NCI-H82 treated with DMSO at 0.1 percent for 48 hours (cell line): ENCODE data around the gene TMPRSS3.

Source experiments
- DNase-seq: peaks from one replicate; lab custom pipeline; 2025; ENCODE audit not compliant: unreplicated experiment; lab: John Stamatoyannopoulos, UW

Gene TMPRSS3

GRCh38 chr21:42395905-42396651, at the start of gene TMPRSS3:
TMPRSS3 (minus strand) TSS chr21:42396052; CDS start chr21:42395417, 635 bp downstream.
- DNase-seq: no peak

- no peak for DNase-seq
These were observed 49.5 kb upstream of the TMPRSS3 start for GRCh38 chr21:42445311-42445710.

DNA sequence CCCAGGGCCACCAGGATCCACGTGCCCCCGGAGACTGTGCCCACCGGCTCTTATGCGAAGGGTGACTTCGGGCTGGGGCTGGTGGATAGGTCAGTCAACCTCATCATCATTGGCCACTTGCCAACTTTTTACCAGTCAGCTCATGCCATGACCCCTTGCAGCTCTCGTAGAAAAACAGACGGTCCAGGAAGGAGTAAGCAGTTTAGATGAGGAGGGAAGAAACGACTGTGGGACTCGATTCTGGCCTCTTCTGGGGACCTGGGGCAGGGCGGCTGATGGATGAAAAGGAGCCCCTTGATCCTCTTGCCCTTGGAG, 48.9 kb upstream of the TMPRSS3 start:
- DNase-seq: no peak

DNA sequence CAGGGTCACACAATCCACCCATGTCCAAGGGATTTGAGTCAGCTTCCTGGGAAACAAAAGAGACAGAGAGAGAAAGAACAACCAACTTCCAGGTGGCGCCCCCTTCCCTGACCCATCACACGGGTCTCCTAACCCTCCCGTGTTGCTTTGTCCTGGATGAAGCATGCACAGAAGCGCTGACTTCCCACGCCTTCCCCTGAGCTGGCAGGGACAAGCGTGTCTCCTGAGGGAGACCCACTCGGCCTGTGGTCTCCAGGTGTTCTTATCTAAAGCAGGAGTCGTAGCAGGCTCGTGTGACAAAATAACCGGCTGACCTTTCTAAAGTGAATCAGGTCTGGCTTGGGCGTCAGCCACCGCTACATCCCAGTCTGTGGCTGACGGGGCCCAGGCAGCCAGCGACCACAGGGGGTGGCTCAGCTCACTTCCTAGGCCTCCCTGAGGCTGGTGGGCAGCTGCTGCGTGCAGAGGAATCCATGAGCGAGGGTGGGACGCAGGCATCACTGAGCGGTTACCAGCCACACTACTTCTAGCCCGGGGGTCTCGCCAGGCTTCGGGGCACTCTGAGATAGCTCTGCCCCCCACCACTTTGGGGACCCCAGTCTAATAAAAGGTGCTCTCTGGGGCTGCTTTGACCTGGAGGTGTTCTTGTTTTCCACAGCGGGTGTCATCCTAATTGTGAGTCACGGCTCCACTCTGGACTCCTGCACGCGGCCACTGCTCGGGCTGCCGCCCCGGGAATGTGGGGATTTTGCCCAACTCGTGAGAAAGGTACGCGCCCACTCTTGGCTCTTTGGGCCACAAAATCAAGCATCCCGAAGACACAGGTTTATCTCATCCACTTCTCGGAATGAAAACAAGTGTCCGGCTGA, 48.3 kb upstream of the TMPRSS3 start:
- no peak for DNase-seq

DNA sequence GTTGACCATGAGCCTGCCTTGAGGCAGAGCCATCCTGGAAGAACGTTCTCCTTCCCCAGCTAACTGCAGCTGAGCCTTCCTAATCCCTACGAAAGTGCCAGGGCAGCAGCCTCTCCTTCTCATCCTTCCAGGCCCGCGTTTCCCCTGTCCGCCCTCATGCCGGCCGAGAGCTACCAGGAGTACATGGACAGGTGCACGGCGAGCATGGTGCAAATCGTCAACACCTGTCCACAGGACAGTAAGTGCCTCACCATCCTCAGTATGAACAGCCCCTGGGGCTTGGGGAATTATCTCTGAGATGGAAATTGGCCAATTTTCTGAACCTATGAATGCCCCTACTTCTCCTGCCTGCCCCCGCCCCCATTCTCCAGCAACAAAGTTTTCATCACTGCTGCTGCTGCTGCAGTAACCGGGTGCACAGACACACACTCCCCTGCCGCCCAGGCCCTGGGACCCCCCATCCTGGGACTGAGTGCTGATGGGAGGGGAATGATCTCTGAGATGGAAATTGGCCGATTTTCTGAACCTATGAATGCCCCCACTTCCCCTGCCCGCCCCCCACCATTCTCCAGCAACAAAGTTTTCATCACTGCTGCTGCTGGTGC, 47.4 kb upstream of the TMPRSS3 start:
- DNase-seq: no peak

- DNase-seq: no peak
These were observed 46.1 kb upstream of the TMPRSS3 start for GRCh38 chr21:42441963-42442362.

DNA sequence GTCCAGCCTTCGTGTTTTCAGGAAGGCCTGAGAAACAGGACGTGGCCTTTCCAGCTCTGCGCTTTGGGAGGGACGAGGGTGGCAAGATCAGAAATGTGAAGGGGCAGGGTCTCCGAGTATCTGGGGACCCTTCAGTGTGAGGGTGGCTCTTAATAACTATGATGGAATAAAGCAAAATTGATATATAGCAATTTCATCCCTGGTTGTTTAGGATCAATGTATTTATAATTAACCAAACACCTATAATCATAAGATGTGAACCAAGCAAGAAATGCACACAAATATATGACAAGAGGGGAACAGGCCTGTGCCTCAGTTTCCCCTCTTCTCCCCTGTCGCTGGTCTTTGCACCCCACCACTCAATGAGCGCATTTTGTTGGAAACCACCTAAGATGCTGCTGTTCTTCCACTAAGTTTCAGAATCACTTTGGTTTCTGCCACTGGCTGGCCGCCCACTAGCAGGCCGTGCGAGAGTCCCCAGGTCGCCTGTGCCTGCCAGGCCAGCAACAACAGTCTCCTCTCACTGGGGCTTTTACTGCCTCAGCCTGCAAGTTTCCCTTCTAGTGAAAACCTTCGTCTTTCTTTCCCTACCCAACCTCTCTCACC, 44.4 kb upstream of the TMPRSS3 start:
- DNase-seq: no peak

DNA sequence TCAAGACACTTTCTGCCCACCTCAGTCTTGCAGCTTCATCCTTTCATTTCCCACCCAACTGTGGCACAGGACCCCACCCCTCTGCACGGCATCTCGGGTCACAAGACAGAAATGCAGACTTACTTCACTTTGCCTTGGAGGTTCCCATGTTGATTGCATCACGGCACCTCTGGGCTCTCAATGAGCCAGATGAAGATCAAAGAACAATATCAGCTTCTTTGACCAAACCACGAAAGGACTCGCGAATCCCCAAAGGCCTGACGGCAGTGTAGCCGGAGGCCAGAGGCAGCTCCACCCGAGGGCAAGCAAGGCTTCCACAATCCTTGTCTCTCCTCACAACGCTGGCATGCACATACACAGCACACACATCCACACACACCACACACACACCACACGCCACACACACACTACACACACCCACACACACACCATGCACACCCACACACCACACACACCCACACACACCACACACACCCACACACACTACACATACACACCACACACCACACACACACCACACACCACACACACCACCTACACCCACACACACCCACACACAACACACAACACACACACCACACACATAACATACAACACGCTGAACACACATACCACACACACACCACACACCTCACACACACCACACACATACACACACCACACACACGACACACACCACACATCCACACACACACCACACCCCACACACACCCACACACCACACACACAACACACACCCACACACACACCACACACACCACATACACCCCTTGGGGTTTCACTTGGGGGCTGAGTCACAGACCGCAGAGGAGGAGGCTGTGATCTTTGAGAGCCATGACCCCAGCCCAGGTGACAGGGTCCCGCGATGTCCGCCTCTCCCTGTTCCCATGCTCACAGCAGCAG, 43.7 kb upstream of the TMPRSS3 start:
- DNase-seq: no peak

- no peak for DNase-seq
These were observed 42.7 kb upstream of the TMPRSS3 start for GRCh38 chr21:42438316-42439205.

DNA sequence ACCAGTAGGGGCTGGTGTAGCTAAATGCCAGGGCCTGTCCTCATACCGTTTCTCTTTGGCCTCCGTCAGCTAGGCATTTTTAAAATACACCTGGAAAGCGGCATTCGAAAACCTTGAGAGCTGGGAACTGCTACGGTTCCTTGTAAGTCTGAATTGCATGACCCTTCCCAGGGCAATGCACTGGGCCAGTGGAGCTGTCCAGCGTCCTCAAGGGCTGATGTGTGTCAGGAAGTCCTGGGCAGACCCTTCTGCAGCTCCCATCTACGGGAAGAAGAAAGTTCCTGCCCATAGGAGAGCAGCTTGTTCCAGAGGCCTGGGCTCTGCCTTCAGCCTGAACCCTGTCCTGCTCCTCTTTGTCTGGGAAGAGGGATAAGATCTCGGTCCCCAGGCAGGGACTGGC, 41.9 kb upstream of the TMPRSS3 start:
- no peak for DNase-seq

DNA sequence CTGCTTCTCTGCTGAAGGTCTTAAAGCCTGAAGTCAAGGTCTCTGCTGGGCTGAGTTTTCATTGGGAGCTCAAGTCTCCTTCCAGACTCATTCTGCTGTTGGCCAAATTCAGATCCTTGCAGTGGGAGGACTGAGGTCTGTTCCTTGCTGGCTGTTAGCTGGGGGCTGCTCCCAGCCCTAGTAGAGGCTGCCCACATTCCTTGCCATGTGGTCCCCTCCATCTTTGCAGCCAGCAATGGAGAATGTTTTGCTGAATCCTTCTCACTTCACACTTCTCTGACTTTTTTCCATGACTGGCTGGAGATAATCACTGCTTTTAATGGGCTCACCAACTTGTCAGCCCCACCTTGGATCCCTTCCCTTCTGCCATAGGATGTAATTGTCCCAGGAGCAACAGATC, 41.1 kb upstream of the TMPRSS3 start:
- no peak for DNase-seq

GRCh38 chr21:42435833-42436232, 40.0 kb upstream of the TMPRSS3 start:
- DNase-seq: no peak

- no peak for DNase-seq
These were observed 39.5 kb upstream of the TMPRSS3 start for GRCh38 chr21:42435401-42435800.

GRCh38 chr21:42434884-42435283, 39.0 kb upstream of the TMPRSS3 start:
- no peak for DNase-seq

- DNase-seq: no peak
These were observed 38.2 kb upstream of the TMPRSS3 start for GRCh38 chr21:42433946-42434551.

DNA sequence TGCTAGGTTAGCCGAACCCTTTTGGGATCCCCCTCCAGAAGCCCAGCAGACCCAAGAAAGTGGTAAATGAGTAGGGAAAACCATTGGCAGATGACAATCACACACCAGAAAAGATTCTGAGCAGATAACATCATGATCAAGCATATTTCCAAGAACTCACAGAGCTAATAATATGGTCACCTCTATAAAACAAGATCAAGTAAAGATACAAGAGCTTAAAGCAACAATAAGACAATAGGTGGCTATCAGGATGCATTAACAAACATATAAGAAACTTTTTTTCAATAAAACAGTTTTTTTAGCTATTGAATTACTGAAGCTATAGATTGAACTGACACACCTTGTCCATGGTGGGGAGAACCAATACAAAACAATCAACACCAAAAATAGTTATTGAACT, 36.8 kb upstream of the TMPRSS3 start:
- DNase-seq: no peak

- no peak for DNase-seq
These were observed 35.3 kb upstream of the TMPRSS3 start for GRCh38 chr21:42431196-42431595.

GRCh38 chr21:42430521-42430920, 34.7 kb upstream of the TMPRSS3 start:
- no peak for DNase-seq

GRCh38 chr21:42429856-42430255, 34.0 kb upstream of the TMPRSS3 start:
- no peak for DNase-seq
